BE2C (cell line): ENCODE measurements around the gene CATSPERD.

Experiments
- DNase-seq: peaks from one replicate; pipeline ENCODE4 v3.0.0-alpha.2; 2020
- H3K27me3 ChIP-seq: fragments of 250-450 bp; sonication (Bioruptor Pico); 2 replicates; pipeline ENCODE4 v1.5.1; 2020; ENCODE audit warnings: mild to moderate bottlenecking
- H3K36me3 ChIP-seq: fragments of 250-450 bp; sonication (Bioruptor Pico); 2 replicates; pipeline ENCODE4 v1.5.1; 2020; ENCODE audit warnings: mild to moderate bottlenecking
- H3K4me1 ChIP-seq: fragments of 250-450 bp; sonication (Bioruptor Pico); 2 replicates; pipeline ENCODE4 v1.5.1; 2020
- H3K4me3 ChIP-seq: 2 replicates; pipeline ENCODE4 v1.5.1; 2011; ENCODE audit warnings: low read depth, low read length
- H3K9me3 ChIP-seq: fragments of 250-450 bp; sonication (Bioruptor Pico); 2 replicates; pipeline ENCODE4 v1.5.1; 2020
- CTCF ChIP-seq: IDR thresholded peaks from 2 replicates; pipeline ENCODE4 v1.5.1; 2012; ENCODE audit warnings: mild to moderate bottlenecking, low read depth, low read length

CATSPERD gene

GRCh38 chr19:5800361-5801270 lies 80.2 kb downstream of the CATSPERD start:
- Histone ChIP-seq H3K4me1 (peaks cover 33% of the 10 kb centered on the region), H3K9me3 (no peaks in the 10 kb centered on the region), H3K36me3 (no peaks in the 10 kb centered on the region), H3K27me3 (peaks cover 3% of the 10 kb centered on the region), H3K4me3 (no peak overlapping the region)
- DNase-seq, result no peak
- no peak for TF ChIP-seq CTCF

- H3K4me3 ChIP-seq, result peak overlapping the region; percentile 14
- no peaks in the 10 kb centered on the region for H3K9me3 ChIP-seq
- H3K27me3 ChIP-seq, result peaks cover 7% of the 10 kb centered on the region
- no peak for TF ChIP-seq CTCF
- H3K36me3 ChIP-seq, result no peaks in the 10 kb centered on the region
- H3K4me1 ChIP-seq, result peaks cover 35% of the 10 kb centered on the region
- peak; percentile 87 for DNase-seq
Observed at GRCh38 chr19:5801796-5802619, 81.6 kb downstream of the CATSPERD start.

- no peak for DNase-seq
Observed at GRCh38 chr19:5803441-5803751, 83.0 kb downstream of the CATSPERD start.

DNA sequence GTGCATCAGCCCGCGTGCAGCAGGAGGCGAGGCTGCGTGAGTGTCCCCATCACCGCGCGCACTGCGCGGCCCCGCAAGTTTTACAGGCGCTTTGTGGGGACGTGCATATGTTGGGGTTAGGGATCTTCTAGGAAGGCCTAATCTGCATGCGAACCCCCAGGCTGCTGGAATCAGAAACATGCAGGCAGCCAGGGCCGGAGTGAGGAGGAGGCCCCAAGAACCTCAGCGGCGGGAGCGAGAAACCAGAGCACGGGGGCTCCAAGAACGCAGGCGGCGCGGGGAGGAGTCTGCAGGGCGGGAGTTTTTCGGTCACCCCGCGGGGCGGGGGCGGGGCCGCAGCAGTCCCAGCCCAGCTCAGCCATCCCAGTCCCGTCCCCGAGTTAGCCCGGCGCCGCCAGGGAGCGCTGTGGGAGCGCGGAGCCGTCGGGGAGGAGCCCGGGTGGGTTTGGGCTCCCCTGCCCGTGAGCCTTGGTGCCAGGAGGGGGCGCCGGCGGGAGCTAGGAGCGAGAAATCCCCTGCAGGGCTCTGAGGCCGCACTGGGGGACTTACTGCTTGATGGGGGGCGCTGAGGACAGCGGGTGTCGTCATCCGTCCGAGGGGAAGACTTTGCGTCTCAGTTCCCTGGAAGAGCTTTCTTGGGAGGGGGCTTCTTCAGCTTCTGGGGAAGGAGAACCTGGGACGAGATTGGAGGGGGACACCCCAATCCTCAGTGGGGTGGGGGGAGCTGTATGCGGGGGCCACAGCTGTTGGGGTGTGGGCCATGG lies 83.5 kb downstream of the CATSPERD start:
- DNase-seq, result peak; percentile 98
- Histone ChIP-seq H3K36me3 (no peaks in the 10 kb centered on the region), H3K9me3 (no peaks in the 10 kb centered on the region), H3K27me3 (peaks cover 7% of the 10 kb centered on the region), H3K4me1 (peaks cover 36% of the 10 kb centered on the region), H3K4me3 (peak overlapping the region; percentile 33)
- TF ChIP-seq CTCF, result peak; percentile 98

More at GRCh38 chr19:5803441-5803751, 83.0 kb downstream of the CATSPERD start:
- H3K4me1 ChIP-seq, result peaks cover 39% of the 10 kb centered on the region
- no peak overlapping the region for H3K4me3 ChIP-seq
- H3K9me3 ChIP-seq, result no peaks in the 10 kb centered on the region
- peaks cover 7% of the 10 kb centered on the region for H3K27me3 ChIP-seq
- TF ChIP-seq CTCF, result no peak
- H3K36me3 ChIP-seq, result no peaks in the 10 kb centered on the region

- H3K9me3 ChIP-seq, result no peaks in the 10 kb centered on the region
- peak within 1 kb of the TSS; percentile 40 for H3K4me3 ChIP-seq
- peaks cover 7% of the 10 kb centered on the region for H3K27me3 ChIP-seq
- no peak; the same call in 1 of the 2 replicates for TF ChIP-seq CTCF
- H3K4me1 ChIP-seq, result peaks cover 28% of the 10 kb centered on the region
- no peaks in the 10 kb centered on the region for H3K36me3 ChIP-seq
- DNase-seq, result peak; percentile 79
Observed at GRCh38 chr19:5804516-5805461, 84.4 kb downstream of the CATSPERD start, which contains the start of gene NRTN. Gene NRTN, plus strand, starts transcription at chr19:5805067. Its CDS starts 19,099 bp downstream, at chr19:5824166.
